GM12878 (cell line): Measurements from ENCODE around the gene DNAH11. TPM values are rescaled to one million over a fixed set of nuclear protein-coding genes. Genes with fewer than 3 reads are reported as not detected.

Source experiments
- ATAC-seq: fragments of 200-7000 bp; cut with Tn5 transposase; 3 replicates; pipeline ENCODE4 v1.9.1; 2020; ENCODE audit warnings: mild to moderate bottlenecking, moderate library complexity
- BruUV-seq: library from RNA; stranded (reverse); fragments of 400-500 nt; replicated peaks from 2 replicates; lab custom pipeline; 2021; lab: Mats Ljungman, UMichigan
- CTCF ChIA-PET: fragments of 300-600 bp; sonication (Branson Sonifier 250); formaldehyde crosslinking; extraction: SDS; loops from one replicate; lab custom pipeline; 2021; ENCODE audit warnings: inconsistent platforms; lab: Yijun Ruan, JAX
- POLR2A ChIA-PET: fragments of 350-600 bp; formaldehyde crosslinking; extraction: SDS; loops from one replicate; lab custom pipeline; 2021; ENCODE audit warnings: inconsistent platforms; lab: Charles Lee
- RAD21 ChIA-PET: fragments of 300-600 bp; sonication (Branson Sonifier 250); formaldehyde crosslinking; loops from one replicate; lab custom pipeline; 2023; ENCODE audit warnings: antibody characterized with exemption; ENCODE audit not compliant: unreplicated experiment; lab: Charles Lee
- SMC1A ChIA-PET: fragments of 300-600 bp; sonication (Branson Sonifier 250); formaldehyde crosslinking; loops from one replicate; lab custom pipeline; 2023; ENCODE audit not compliant: unreplicated experiment, uncharacterized antibody; lab: Charles Lee
- DNase-seq: peaks from one replicate; pipeline ENCODE4 v3.0.0-alpha.2; 2011; ENCODE audit warnings: low read depth, low spot score
- FAIRE-seq: peaks from 3 replicates; lab custom pipeline; 2011; peaks lifted over from hg19 to GRCh38; lab: Jason Lieb, UNC
- H2AFZ ChIP-seq: 2 replicates; pipeline ENCODE4 v1.6.0; 2011; ENCODE audit warnings: low read depth, low read length, control low read depth; ENCODE audit not compliant: control insufficient read depth
- H3K27ac ChIP-seq: 2 replicates; pipeline ENCODE4 v1.5.1; 2011; ENCODE audit warnings: control low read depth; ENCODE audit not compliant: control insufficient read depth, insufficient read depth
- H3K27me3 ChIP-seq, 2 experiments: replicated peaks in 1 of 2; 2 replicates each; pipeline versions ENCODE4 v1.6.0 to v1.6.1; 2011; ENCODE audit warnings: low read length in 1 of 2; ENCODE audit not compliant: control insufficient read depth in 2 of 2, insufficient read depth in 2 of 2
- H3K36me3 ChIP-seq, 2 experiments: 2 replicates each; pipeline ENCODE4 v1.5.1; 2011; ENCODE audit warnings: low read length in 1 of 2; ENCODE audit not compliant: control insufficient read depth in 2 of 2, insufficient read depth in 2 of 2
- H3K4me1 ChIP-seq: 2 replicates; pipeline ENCODE4 v1.6.1; 2011; ENCODE audit warnings: mild to moderate bottlenecking, low read length, moderate library complexity, mixed read lengths; ENCODE audit not compliant: control insufficient read depth, insufficient read depth
- H3K4me2 ChIP-seq: 2 replicates; pipeline ENCODE4 v1.6.0; 2011; ENCODE audit warnings: control low read depth; ENCODE audit not compliant: control insufficient read depth, insufficient read depth
- H3K4me3 ChIP-seq: fragments of 200-600 bp; sonication (generic); 2 replicates; pipeline ENCODE4 v1.5.1; 2016
- H3K79me2 ChIP-seq: 2 replicates; pipeline ENCODE4 v1.6.0; 2011; ENCODE audit warnings: low read length; ENCODE audit not compliant: control insufficient read depth, insufficient read depth
- H3K9ac ChIP-seq: 2 replicates; pipeline ENCODE4 v1.8.0; 2011; ENCODE audit warnings: low read length, control low read depth, mixed read lengths; ENCODE audit not compliant: control insufficient read depth, insufficient read depth
- H3K9me3 ChIP-seq: replicated peaks from 3 replicates; pipeline ENCODE4 v1.5.1; 2011; ENCODE audit warnings: mild to moderate bottlenecking, low read length; ENCODE audit not compliant: control insufficient read depth, insufficient read depth
- H4K20me1 ChIP-seq: 2 replicates; pipeline ENCODE4 v1.6.0; 2011; ENCODE audit not compliant: control insufficient read depth, insufficient read depth
- BCL3 ChIP-seq: IDR thresholded peaks from 2 replicates; pipeline ENCODE4 v1.6.1; 2011; ENCODE audit warnings: borderline replicate concordance, low read depth, mild to moderate bottlenecking, moderate library complexity, low read length; ENCODE audit not compliant: insufficient read depth, poor library complexity, severe bottlenecking
- CREM ChIP-seq: IDR thresholded peaks from 2 replicates; pipeline ENCODE4 v1.6.1; 2014; ENCODE audit warnings: antibody characterized with exemption, low read depth
- CUX1 ChIP-seq: IDR thresholded peaks from 2 replicates; pipeline ENCODE4 v1.6.1; 2012; ENCODE audit warnings: improper control_type of control experiment, low read depth, low read length; ENCODE audit not compliant: insufficient replicate concordance
- ELK1 ChIP-seq: IDR thresholded peaks from 2 replicates; pipeline ENCODE4 v1.6.1; 2012; ENCODE audit warnings: low read depth, low read length, improper control_type of control experiment
- FOXK2 ChIP-seq: fragments of 450-650 bp; IDR thresholded peaks from 2 replicates; pipeline ENCODE4 v1.6.1; 2017; ENCODE audit warnings: mild to moderate bottlenecking, moderate library complexity
- IKZF1 ChIP-seq: fragments of 450-650 bp; conservative IDR thresholded peaks from 2 replicates; pipeline ENCODE4 v1.6.1; 2017; ENCODE audit warnings: antibody characterized with exemption, mild to moderate bottlenecking
- POLR2A ChIP-seq: IDR thresholded peaks from 2 replicates; pipeline ENCODE4 v1.6.1; 2011; ENCODE audit warnings: low read depth, mild to moderate bottlenecking, low read length
- RUNX3 ChIP-seq: IDR thresholded peaks from 2 replicates; pipeline ENCODE4 v1.6.1; 2012; ENCODE audit warnings: low read length, inconsistent platforms
- SRF ChIP-seq, 2 experiments: IDR thresholded peaks; 2 replicates each; pipeline ENCODE4 v1.6.1; 2011; ENCODE audit warnings: low read depth in 2 of 2, low read length in 2 of 2, mild to moderate bottlenecking in 1 of 2, moderate library complexity in 1 of 2
- TCF7 ChIP-seq: IDR thresholded peaks from 2 replicates; pipeline ENCODE4 v1.6.1; 2014; ENCODE audit warnings: antibody characterized with exemption, borderline replicate concordance
- ZNF687 ChIP-seq: fragments of 450-650 bp; IDR thresholded peaks from 2 replicates; pipeline ENCODE4 v1.6.1; 2017; ENCODE audit warnings: mild to moderate bottlenecking, moderate library complexity
- WGBS: methylation state at CpG from one replicate; pipeline ENCODE4 v1.1.6; 2016; ENCODE audit warnings: low lambda C conversion rate; ENCODE audit not compliant: insufficient replicate concordance, insufficient coverage; ENCODE audit errors: missing lambda C conversion rate; 5-methylcytosine and 5-hydroxymethylcytosine counted together
- in situ Hi-C: fragments of 300-500 bp; cut with MboI; formaldehyde crosslinking; loops from 9 replicates; pipeline ENCODE4 v1.14.3; 2018; ENCODE audit warnings: mixed read lengths
- intact Hi-C: fragments of 100-400 bp; cut with micrococcal nuclease; formaldehyde crosslinking; loops from one replicate; pipeline ENCODE4 v1.14.2; 2022; ENCODE audit not compliant: unreplicated experiment
- polyA plus RNA-seq, 11 experiments: library from polyadenylated mRNA; depleted of rRNA in 4 of 11; unstranded in 6 of 11; stranded (reverse) in 5 of 11; fragments of >200 nt; fragmentation: Nextera tagmentation in 4 of 11; fragmentation: Illumina TruSeq in 1 of 11; extraction: Ambion mirVana in 4 of 11; extraction: Trizol in 1 of 11; gene quantifications; 1 replicate in 1 of 11; 2 replicates in 10 of 11; pipeline versions ENCODE4 v1.2.1 to v1.2.3, GENCODE V29; 2011 to 2016; ENCODE audit warnings: inconsistent platforms in 2 of 11, missing spikeins in 2 of 11, low read depth in 1 of 11
- total RNA-seq, 4 experiments: library from RNA; depleted of rRNA in 3 of 4; stranded (reverse); fragments of >200 nt in 3 of 4; fragmentation: Illumina TruSeq in 1 of 4; extraction: Trizol in 1 of 4; gene quantifications; 2 replicates each; pipeline versions ENCODE4 v1.2.1 to v1.2.3, GENCODE V29; 2013 to 2021

DNAH11 gene
- total and polyA plus RNA-seq, 10 of the 15 experiments (the other 5 are each of a cell fraction or from before 2014, with no cell fraction given), result 0.03 to 0.56 (median 0.10) TPM

- Histone ChIP-seq H3K36me3 (no peaks in the 10 kb centered on the region), H3K9ac (no peak overlapping the region), H3K27me3 (no peaks in the 10 kb centered on the region), H3K4me2 (no peak overlapping the region), H3K79me2 (no peaks in the 10 kb centered on the region), H2AFZ (no peak overlapping the region), H3K4me3 (no peak overlapping the region), H3K9me3 (no peaks in the 10 kb centered on the region), H3K27ac (no peak overlapping the region), H4K20me1 (no peaks in the 10 kb centered on the region), H3K4me1 (no peaks in the 10 kb centered on the region)
- ATAC-seq, result no peak
- no TSS peak for BruUV-seq
- WGBS, result 6% methylated on average over 3 of the region's 3 CpGs
- ChIA-PET SMC1A (interaction anchor here (0.9 kb wide), 1 partner anchor 25 kb away, joined by 3 read pairs; no protein-coding TSS in a partner anchor), RAD21 (no interaction called here), CTCF (no interaction called here), POLR2A (no interaction called here)
- TF ChIP-seq BCL3 (no peak), ZNF687 (no peak), POLR2A (no peak), SRF (IDR thresholded peaks at IDR 0.05; ENCODE audit: low read depth in 2 of 2, low read length in 2 of 2) (no peak), FOXK2 (no peak), IKZF1 (no peak), CUX1 (no peak), TCF7 (no peak), RUNX3 (no peak), CREM (no peak), ELK1 (no peak)
- intact Hi-C loops, result no loop called here
- no peak for FAIRE-seq
- DNase-seq, result no peak
- in situ Hi-C loops, result no loop called here
Measured at GRCh38 chr7:21806388-21806787, 263.5 kb downstream of the DNAH11 start.
